GM19193 (cell line): ENCODE measurements around the gene CDH12.

Experiments used
- POLR2A ChIP-seq: IDR thresholded peaks from 4 replicates; pipeline ENCODE4 v1.6.1; 2011; ENCODE audit not compliant: insufficient read depth, insufficient read length; ENCODE audit errors: extremely low read depth

CDH12 gene

DNA sequence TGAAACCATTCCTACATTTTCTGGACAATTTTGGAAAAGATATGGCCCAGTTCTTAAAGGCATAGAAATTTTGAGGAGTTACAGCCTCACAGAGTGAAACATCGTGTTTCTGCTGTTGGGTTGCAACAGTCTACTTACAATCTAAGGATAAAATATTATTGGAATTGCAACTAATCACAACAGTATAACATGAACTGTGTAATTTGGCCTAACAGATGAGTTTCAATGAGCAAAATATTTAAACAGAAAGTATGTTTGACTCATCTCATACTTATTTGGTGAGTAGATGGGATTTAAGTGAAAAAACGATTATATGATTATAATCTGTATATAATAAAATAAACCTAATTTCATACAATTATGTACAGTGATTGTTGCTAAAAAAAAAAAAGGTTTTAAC lies 1061.8 kb downstream of the CDH12 start:
- no peak for TF ChIP-seq POLR2A

DNA sequence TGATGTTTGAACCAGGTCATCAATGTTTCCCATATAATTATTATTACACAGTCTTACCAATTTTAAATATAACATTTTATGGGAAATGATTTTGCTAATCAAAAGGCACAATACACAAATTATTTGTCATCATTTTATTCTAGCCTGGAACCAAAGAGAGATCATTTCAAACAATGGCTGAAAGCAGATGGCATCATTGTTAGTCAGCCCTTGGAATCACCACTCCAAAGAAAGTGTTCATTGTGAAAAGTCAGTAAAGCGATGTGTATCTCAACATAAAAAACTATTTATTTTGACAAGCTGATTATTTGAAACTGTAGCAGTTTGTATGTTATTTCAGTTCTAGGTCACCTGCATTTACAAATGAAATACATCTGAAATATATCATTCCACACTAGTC lies 1068.7 kb downstream of the CDH12 start:
- no peak for TF ChIP-seq POLR2A

DNA sequence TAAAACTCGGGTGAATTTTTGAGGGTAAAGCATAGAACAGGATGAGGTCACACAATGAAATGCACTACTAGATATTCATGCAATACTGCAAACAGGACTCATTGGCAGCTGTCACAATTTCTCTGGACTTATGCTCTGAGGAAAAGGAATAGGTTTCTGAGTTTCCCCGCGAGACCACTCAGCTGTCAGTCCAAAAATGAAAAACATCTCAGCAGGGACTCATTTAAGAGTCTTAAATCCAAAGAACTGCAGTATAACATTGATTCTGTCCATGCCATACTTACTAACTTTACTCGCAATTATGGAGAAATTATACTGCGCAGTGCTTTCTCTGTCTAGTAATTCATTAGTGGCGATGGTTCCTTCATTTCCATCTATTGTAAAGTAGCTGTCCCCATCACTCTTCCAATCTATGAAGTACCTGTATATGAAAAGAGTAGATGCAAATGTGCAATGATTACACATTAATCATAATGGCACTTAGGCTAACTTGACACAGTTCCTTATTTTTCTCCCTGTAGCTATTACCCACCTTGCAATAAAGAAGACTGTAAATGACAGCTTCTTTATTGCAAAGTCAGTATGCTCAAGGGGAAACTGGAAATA lies 1070.0 kb downstream of the CDH12 start:
- no peak for TF ChIP-seq POLR2A

DNA sequence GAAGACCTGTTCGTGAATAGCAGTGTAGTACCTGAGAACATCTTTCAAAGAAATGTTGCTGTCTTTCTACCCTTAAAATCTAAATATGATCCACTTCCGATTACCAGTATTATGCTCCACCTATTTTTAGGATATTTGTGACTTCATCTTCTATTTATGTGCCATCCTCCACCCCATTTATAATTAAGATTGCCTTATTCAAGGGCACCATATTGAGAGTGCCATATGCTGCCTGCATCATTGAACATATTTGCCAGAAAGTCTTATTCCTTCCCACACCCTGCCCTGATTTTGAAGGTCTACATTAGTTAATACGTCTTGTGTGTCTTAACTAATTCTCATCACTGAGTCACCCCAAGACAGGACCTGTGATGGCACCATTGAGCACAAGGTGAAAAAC lies 1076.7 kb downstream of the CDH12 start:
- no peak for TF ChIP-seq POLR2A

DNA sequence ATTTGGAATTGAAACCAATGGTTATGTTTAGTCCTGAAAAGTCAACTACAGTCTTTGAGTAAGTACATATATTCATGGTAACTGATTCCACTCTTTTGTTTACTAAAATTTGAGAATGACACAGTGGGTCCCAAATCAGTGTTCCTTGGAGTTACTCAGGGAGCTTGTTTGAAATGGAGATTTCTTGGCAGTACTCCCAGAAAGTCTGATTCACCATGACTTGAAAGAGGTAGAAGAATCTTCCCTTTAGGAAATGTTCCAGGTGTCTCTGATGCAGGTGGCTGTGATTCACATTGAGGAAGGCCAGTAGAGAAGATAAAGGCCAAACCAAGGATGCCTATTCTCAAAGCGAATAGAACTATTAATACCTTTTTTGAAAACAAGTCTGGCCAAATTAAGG lies 1078.3 kb downstream of the CDH12 start:
- TF ChIP-seq POLR2A = no peak

DNA sequence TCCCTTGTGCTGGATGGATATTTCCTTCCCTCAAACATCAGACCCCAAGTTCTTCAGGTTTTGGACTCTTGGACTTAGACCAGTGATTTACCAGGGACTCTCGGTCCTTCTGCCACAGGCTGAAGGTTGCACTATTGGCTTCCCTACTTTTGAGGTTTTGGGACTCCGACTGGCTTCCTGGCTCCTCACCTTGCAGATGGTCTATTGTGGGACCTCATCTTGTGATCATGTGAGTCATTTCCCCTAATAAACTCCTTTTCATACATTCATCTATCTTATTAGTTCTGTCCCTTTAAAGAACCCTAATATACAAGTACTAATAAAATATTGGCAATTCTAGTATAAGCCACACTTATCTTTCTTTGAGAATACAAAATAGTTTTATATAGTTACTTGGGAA lies 1078.9 kb downstream of the CDH12 start:
- TF ChIP-seq POLR2A = no peak

DNA sequence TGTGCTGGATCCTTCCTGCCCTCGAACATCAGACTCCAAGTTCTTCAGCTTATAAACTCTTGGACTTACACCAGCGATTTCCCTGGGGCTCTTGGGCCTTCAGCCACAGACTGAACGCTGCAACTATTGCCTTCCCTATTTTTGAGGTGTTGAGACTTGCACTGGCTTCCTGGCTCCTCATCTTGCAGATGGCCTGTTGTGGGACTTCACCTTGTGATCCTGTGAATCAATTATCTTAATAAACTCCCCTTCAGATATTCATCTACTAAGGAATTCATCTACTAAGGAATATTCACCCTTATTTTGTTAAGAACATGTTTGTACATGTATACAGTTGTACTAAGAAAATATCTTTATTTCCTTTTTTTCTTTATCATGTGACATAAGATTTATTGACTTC lies 1079.7 kb downstream of the CDH12 start:
- TF ChIP-seq POLR2A = no peak

DNA sequence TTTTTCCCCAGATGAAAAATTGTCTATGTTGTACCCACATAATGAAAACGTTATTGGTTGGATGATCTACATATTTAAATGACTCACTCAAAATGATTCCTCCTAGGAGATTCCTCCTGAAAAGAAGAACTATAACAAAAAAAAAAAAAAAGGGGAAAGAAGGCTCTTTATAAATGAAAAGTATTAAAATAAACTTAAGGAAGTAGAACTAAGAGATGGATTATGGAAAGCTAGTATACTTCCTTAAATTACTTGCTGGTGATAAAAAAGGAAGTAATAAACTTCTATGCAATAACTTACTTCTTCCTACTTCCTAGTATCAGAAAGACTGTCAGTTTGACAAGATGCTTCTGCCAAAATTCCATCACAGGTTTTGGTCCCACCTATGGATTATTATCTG lies 1087.7 kb downstream of the CDH12 start:
- TF ChIP-seq POLR2A = no peak

DNA sequence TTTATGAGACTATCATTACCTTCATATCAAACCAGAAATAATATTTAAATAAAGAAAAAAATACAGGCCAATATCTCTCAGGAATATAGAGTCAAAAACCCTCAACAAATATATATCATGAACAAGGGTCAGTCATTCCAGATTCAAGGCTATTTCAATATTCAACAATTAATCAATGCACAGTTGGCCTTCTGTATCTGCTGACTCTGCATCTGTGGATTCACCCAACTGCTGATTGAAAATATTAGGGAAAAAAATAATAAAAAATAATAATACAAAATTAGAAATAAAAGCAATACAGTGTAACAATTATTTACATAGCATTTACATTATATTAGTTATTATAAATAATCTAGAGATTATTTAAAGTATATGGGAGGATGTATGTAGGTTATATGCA lies 1114.0 kb downstream of the CDH12 start:
- TF ChIP-seq POLR2A = no peak

DNA sequence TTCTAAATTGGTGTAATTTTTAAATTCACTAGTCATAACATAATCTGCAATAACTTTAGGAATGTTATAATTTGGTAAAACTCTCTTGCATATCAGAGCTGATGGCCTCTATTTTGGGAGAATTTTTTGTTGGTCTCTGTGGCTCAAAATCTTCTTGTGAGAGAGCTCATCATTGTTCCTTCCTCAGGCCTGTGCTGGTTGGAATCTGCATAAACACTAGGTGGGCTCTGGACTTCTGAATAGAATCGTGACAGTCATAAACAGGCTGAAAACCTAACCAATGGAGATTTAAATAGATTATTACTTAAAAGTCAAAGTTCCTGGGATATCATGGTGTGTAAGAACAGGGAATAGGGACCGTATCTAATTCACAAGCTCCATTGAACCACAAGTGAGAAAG lies 1129.6 kb downstream of the CDH12 start:
- TF ChIP-seq POLR2A = no peak

DNA sequence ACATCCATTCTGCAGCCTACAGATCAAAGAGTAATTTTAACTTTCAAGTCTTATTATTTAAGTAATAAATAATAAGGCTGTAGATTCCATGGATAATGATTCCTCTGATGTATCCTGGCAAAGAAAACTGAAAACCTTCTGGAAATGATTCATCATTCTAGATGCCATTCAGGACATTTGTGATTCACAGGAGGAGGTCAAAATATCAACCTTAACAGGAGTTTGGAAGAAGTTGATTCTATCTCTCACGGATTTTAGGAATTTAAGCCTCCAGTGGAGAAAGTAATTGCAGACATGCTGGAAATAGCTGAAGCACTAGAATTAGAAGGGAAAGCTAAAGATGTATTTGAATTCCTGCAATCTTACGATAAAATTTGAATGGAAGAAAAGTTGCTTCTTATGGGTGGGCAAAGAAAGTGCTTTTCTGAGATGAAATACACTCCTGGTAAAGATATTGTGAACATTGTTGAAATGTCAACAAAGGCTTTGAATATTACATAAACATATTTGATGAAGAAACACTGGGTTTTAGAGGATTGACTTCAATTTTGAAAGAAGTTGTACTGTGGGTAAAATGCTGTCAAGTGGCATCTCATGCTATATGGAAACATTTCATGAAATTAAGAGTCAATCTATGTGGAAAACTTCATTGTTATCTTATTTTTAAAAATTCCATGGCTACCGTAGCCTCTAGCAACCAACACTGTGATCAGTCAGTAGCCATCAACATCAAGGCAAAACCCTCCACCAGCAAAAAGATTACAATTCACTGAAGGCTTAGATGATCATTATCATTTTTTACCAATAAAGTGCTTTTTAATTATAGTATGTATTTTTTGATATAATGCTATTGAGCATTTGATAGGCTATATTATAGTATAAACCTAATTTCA lies 1141.0 kb downstream of the CDH12 start:
- TF ChIP-seq POLR2A = no peak

DNA sequence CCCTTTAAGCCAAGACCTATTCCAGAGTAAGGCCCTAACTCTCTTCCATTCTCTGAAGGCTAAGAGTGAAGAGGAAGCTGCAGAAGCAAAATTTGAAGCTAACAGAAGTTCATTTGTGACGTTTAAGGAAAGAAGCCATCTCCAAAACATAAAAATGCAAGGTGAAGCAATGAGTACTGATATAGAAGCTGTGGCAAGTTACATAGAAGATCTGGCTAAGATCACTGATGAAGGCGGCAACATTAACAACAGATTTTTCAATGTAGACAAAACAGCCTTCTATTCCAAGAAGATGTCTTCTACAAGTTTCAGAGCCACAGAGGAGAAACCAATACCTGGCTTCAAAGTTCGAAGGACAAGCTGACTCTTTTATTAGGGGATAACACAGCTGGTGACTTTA lies 1143.4 kb downstream of the CDH12 start:
- TF ChIP-seq POLR2A = no peak

DNA sequence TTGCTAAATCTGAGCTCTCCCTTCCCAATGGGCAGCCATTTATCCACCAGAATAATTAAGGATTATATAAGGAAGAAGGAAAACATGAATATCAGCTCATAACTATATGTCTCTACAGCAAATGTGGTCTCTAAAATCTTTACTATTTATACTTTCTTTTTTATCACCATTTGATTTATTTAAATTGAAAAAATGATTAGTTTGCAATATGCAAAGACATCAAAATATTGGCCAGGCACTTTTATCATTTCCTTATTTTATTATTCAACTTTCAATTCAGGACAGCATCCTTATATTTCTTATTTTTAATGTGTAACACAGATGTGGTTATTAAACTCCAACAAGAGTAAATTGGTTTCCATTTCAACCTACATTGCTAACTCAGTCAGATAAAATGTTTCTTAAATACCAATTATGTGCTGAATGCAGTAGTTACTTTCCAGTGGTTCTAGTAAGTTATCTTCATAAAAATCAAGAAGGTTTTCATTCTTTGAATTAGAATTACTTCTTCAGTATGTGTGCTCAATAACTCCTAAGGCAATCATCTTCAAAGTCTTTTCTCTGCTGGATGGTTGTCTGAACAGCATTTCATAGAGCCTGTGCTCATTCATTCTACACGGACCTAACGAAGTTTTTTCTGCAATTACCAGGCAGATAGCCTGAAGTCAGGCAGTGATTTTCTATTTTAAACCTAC lies 1148.0 kb downstream of the CDH12 start:
- TF ChIP-seq POLR2A = no peak

DNA sequence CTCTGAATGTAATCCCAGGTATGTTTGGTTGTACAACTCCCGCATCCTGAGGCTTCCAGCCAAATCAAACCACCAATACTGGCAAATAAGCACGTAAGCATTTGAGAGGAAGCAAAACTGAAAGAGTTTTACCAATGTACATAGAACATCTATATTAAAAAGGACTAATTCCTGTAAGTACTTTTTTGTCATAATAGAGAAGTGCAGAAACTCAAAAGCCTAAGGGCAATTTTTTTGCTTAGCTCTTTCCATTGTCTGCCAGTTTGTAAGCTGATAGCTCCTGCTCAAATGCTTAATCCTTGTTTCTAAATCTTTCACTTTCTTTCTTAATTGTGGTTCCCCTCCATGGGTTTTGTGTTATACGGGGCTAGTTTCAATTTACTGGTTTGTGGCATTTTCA lies 1151.8 kb downstream of the CDH12 start:
- no peak for TF ChIP-seq POLR2A
